Hepatocyte (in vitro differentiated cells): ENCODE measurements around the gene EFHB. TPM values are rescaled to one million over a fixed set of nuclear protein-coding genes. Genes with fewer than 3 reads are reported as not detected.

ENCODE experiments used
- DNase-seq: peaks from one replicate; pipeline ENCODE4 v3.0.0-alpha.2; 2016; ENCODE audit warnings: low spot score
- H2AFZ ChIP-seq: fragments of 200-600 bp; sonication (generic); 2 replicates; pipeline ENCODE4 v1.6.0; 2016; ENCODE audit warnings: antibody characterized with exemption, mild to moderate bottlenecking
- H3K27ac ChIP-seq: fragments of 200-600 bp; sonication (generic); 2 replicates; pipeline ENCODE4 v1.5.1; 2016; ENCODE audit warnings: mild to moderate bottlenecking
- H3K27me3 ChIP-seq: fragments of 200-600 bp; sonication (generic); 2 replicates; pipeline ENCODE4 v1.6.1; 2016
- H3K36me3 ChIP-seq: fragments of 200-600 bp; sonication (generic); replicated peaks from 2 replicates; pipeline ENCODE4 v1.5.1; 2016; ENCODE audit warnings: low read depth; ENCODE audit not compliant: insufficient read depth
- H3K4me1 ChIP-seq: fragments of 200-600 bp; sonication (generic); 2 replicates; pipeline ENCODE4 v1.5.1; 2016; ENCODE audit warnings: mild to moderate bottlenecking, moderate library complexity; ENCODE audit not compliant: insufficient read depth
- H3K4me2 ChIP-seq: fragments of 200-600 bp; sonication (generic); 2 replicates; pipeline ENCODE4 v1.6.0; 2016
- H3K4me3 ChIP-seq: fragments of 200-600 bp; sonication (generic); 2 replicates; pipeline ENCODE4 v1.5.1; 2016; ENCODE audit warnings: mild to moderate bottlenecking
- H3K79me2 ChIP-seq: fragments of 200-600 bp; sonication (generic); 2 replicates; pipeline ENCODE4 v1.6.0; 2017; ENCODE audit warnings: mild to moderate bottlenecking
- H3K9me2 ChIP-seq: fragments of 200-600 bp; sonication (generic); replicated peaks from 2 replicates; pipeline ENCODE4 v1.6.0; 2017; ENCODE audit warnings: mild to moderate bottlenecking; ENCODE audit not compliant: insufficient read depth
- H3K9me3 ChIP-seq: fragments of 200-600 bp; sonication (generic); 2 replicates; pipeline ENCODE4 v1.5.1; 2016; ENCODE audit warnings: low read depth, mild to moderate bottlenecking
- H4K20me1 ChIP-seq: fragments of 200-600 bp; sonication (generic); 2 replicates; pipeline ENCODE4 v1.6.0; 2016; ENCODE audit warnings: mild to moderate bottlenecking; ENCODE audit not compliant: insufficient read depth, poor library complexity, severe bottlenecking
- CTCF ChIP-seq: fragments of 200-600 bp; sonication (generic); IDR thresholded peaks from 2 replicates; pipeline ENCODE4 v1.5.1; 2016; ENCODE audit warnings: antibody characterized with exemption, mild to moderate bottlenecking; ENCODE audit not compliant: poor library complexity
- EZH2 ChIP-seq: fragments of 200-600 bp; sonication (generic); IDR thresholded peaks from 2 replicates; pipeline ENCODE4 v1.6.1; 2016; ENCODE audit warnings: antibody characterized with exemption, mild to moderate bottlenecking, borderline replicate concordance
- EZH2phosphoT487 ChIP-seq: fragments of 200-600 bp; sonication (generic); IDR thresholded peaks from one replicate; pipeline ENCODE4 v1.6.1; 2018; ENCODE audit warnings: antibody characterized with exemption, mild to moderate bottlenecking, low read depth, moderate library complexity; ENCODE audit not compliant: unreplicated experiment, severe bottlenecking
- WGBS: methylation state at CpG from one replicate; pipeline ENCODE4 v1.1.6; 2016; ENCODE audit warnings: low lambda C conversion rate; ENCODE audit errors: missing lambda C conversion rate; 5-methylcytosine and 5-hydroxymethylcytosine counted together
- polyA plus RNA-seq: library from polyadenylated mRNA; unstranded; fragments of >200 nt; fragmentation: Nextera tagmentation; extraction: Ambion mirVana; gene quantifications from 2 replicates; pipeline ENCODE4 v1.2.1, GENCODE V29; 2016
- total RNA-seq: library from RNA; depleted of rRNA; stranded (reverse); fragments of >200 nt; gene quantifications from 2 replicates; pipeline ENCODE4 v1.2.3, GENCODE V29; 2014

EFHB gene
- total and polyA plus RNA-seq, 2 experiments from 2014 or later = 0.70 TPM; not detected in 1

DNA sequence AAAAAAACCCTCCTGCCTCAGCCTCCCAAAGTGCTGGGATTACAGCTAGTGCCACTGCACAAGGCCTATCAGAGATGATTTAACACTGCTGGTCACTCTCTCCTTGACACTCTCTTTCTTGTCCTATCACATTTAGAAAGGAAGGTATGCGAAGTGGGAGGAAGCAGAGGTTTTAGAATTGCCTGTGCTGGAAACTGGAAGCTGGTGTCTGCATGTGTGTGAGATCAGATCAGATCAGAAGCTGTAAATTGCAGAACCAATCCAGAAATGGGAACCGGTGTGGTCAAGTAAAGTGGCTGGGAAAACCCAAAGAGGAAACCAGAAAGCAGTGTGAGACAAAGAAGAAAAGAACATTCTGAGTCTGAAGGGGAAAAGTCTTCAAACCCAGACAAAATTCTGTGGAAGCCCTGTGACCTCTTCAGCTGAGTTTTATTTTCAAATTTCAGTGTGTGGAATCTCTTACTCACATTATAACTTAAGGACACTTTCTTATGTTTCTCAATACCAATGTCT, 2.8 kb downstream of the EFHB start:
- no peaks in the 10 kb centered on the region for H3K27me3 ChIP-seq
- no peaks in the 10 kb centered on the region for H3K36me3 ChIP-seq
- 55% methylated on average over 2 of the region's 2 CpGs for whole genome bisulfite sequencing
- DNase-seq = no peak
- no peak overlapping the region for H2AFZ ChIP-seq
- no peak overlapping the region for H3K4me3 ChIP-seq
- no peaks in the 10 kb centered on the region for H3K79me2 ChIP-seq
- no peaks in the 10 kb centered on the region for H3K4me1 ChIP-seq
- no peak overlapping the region for H3K27ac ChIP-seq
- H4K20me1 ChIP-seq = no peaks in the 10 kb centered on the region
- no peak overlapping the region for H3K4me2 ChIP-seq
- no peaks in the 10 kb centered on the region for H3K9me3 ChIP-seq
- no peak for TF ChIP-seq CTCF
- no peak for TF ChIP-seq EZH2
- TF ChIP-seq EZH2phosphoT487 = no peak
- H3K9me2 ChIP-seq = no peaks in the 10 kb centered on the region

GRCh38 chr3:19920401-19921080, 13.5 kb downstream of the EFHB start:
- WGBS = 78% methylated on average over 4 of the region's 4 CpGs
- H3K4me1 ChIP-seq = no peaks in the 10 kb centered on the region
- no peak overlapping the region for H3K27ac ChIP-seq
- H3K36me3 ChIP-seq = no peaks in the 10 kb centered on the region
- no peak for DNase-seq
- H4K20me1 ChIP-seq = no peaks in the 10 kb centered on the region
- H3K4me3 ChIP-seq = no peak overlapping the region
- H3K9me2 ChIP-seq = no peaks in the 10 kb centered on the region
- H3K79me2 ChIP-seq = no peaks in the 10 kb centered on the region
- H3K4me2 ChIP-seq = no peak overlapping the region
- no peak overlapping the region for H2AFZ ChIP-seq
- H3K27me3 ChIP-seq = no peaks in the 10 kb centered on the region
- no peaks in the 10 kb centered on the region for H3K9me3 ChIP-seq
- no peak for TF ChIP-seq CTCF
- no peak for TF ChIP-seq EZH2phosphoT487
- TF ChIP-seq EZH2 = no peak

GRCh38 chr3:19917167-19917566, 16.9 kb downstream of the EFHB start:
- Histone ChIP-seq H4K20me1 (no peaks in the 10 kb centered on the region), H3K9me3 (no peaks in the 10 kb centered on the region), H3K9me2 (no peaks in the 10 kb centered on the region), H2AFZ (no peak overlapping the region), H3K79me2 (no peaks in the 10 kb centered on the region), H3K27me3 (no peaks in the 10 kb centered on the region), H3K36me3 (no peaks in the 10 kb centered on the region), H3K4me1 (no peaks in the 10 kb centered on the region), H3K4me3 (no peak overlapping the region), H3K27ac (no peak overlapping the region), H3K4me2 (no peak overlapping the region)
- WGBS = 91% methylated on average over 1 of the region's 1 CpG
- TF ChIP-seq EZH2phosphoT487 = no peak
- DNase-seq = no peak

DNA sequence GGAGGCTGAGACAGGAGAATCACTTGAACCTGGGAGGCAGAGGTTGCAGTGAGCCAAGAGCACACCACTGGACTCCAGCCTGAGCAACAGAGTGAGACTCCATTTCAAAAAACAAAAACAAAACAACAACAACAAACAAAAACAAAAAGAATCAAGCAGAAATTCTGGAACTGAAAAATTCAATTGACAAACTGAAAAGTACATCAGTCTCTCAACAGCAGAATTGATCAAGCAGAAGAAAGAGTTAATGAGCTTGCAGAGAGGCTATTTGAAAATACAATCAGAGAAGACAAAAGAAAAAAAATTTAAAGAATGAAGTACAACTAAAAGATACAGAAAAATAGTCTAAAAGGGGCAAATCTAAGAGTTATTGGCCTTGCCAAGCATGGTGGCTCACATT, 22.6 kb downstream of the EFHB start:
- no peaks in the 10 kb centered on the region for H3K36me3 ChIP-seq
- no peaks in the 10 kb centered on the region for H3K79me2 ChIP-seq
- H3K4me2 ChIP-seq = no peak overlapping the region
- no peaks in the 10 kb centered on the region for H3K4me1 ChIP-seq
- H2AFZ ChIP-seq = no peak overlapping the region
- TF ChIP-seq EZH2 = no peak
- no peak for TF ChIP-seq CTCF
- no peak for TF ChIP-seq EZH2phosphoT487
- no peaks in the 10 kb centered on the region for H4K20me1 ChIP-seq
- peaks cover 7% of the 10 kb centered on the region for H3K9me3 ChIP-seq
- no peaks in the 10 kb centered on the region for H3K27me3 ChIP-seq
- H3K9me2 ChIP-seq = no peaks in the 10 kb centered on the region
- H3K27ac ChIP-seq = no peak overlapping the region
- DNase-seq = no peak
- H3K4me3 ChIP-seq = no peak overlapping the region
